ENCODE data around the gene NFKBIB. TPM values are rescaled to one million over a fixed set of nuclear protein-coding genes. Genes with fewer than 3 reads are reported as not detected.

NFKBIB gene
- total RNA-seq, 1 donor from 2014 or later = 102 TPM

- Mint-ChIP-seq H3K27me3 (ENCODE audit: insufficient read depth) (no peaks in the 10 kb centered on the region), H3K9me3 (no peaks in the 10 kb centered on the region), H3K36me3 (ENCODE audit: low read depth) (peaks cover 3% of the 10 kb centered on the region), H3K27ac (no peak overlapping the region), H3K4me3 (no peak overlapping the region), H3K4me1 (ENCODE audit: low read depth) (peaks cover 8% of the 10 kb centered on the region)
- no peak for DNase-seq (ENCODE audit: low spot score)
- intact Hi-C loops (cut with micrococcal nuclease) = no loop called here
Measured at GRCh38 chr19:38915329-38916321, 15.9 kb downstream of the NFKBIB start.

- no peaks in the 10 kb centered on the region for H3K27me3 Mint-ChIP-seq (ENCODE audit: insufficient read depth)
- no peaks in the 10 kb centered on the region for H3K36me3 Mint-ChIP-seq (ENCODE audit: low read depth)
- DNase-seq (ENCODE audit: low spot score) = no peak
- intact Hi-C loops (cut with micrococcal nuclease) = no loop called here
- H3K4me1 Mint-ChIP-seq (ENCODE audit: low read depth) = peaks cover 8% of the 10 kb centered on the region
- H3K27ac Mint-ChIP-seq = no peak overlapping the region
- no peaks in the 10 kb centered on the region for H3K9me3 Mint-ChIP-seq
- H3K4me3 Mint-ChIP-seq = no peak overlapping the region
Measured at GRCh38 chr19:38917516-38917915, 17.7 kb downstream of the NFKBIB start.

- Mint-ChIP-seq H3K4me1 (ENCODE audit: low read depth) (peaks cover 3% of the 10 kb centered on the region), H3K36me3 (ENCODE audit: low read depth) (no peaks in the 10 kb centered on the region), H3K9me3 (no peaks in the 10 kb centered on the region), H3K27me3 (ENCODE audit: insufficient read depth) (no peaks in the 10 kb centered on the region), H3K4me3 (no peak overlapping the region), H3K27ac (no peak overlapping the region)
- no peak for DNase-seq (ENCODE audit: low spot score)
- intact Hi-C loops (cut with micrococcal nuclease) = no loop called here
Measured at GRCh38 chr19:38917921-38918491, 18.2 kb downstream of the NFKBIB start.

DNA sequence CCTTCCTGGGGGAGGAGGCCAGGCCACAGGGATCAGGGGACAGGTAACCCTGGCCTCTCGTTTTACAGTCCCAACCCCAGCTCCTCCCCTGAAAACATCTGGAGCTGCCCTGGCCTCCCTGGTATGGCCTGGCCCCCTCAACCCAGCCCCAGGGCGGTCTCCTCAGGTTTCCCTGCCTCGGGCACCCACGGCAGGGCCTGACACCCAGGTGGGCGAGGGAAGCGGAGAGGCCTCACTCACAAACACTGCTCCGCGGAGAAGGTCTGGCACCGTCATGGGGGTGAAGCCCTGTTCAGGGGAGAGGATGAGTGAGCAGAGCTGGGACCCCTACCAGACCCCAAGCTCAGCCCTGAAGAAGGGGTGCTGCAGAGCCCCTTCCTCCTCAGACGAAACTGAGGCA, 18.8 kb downstream of the NFKBIB start:
- H3K4me1 Mint-ChIP-seq (ENCODE audit: low read depth) = no peaks in the 10 kb centered on the region
- no peaks in the 10 kb centered on the region for H3K9me3 Mint-ChIP-seq
- no peak overlapping the region for H3K27ac Mint-ChIP-seq
- H3K27me3 Mint-ChIP-seq (ENCODE audit: insufficient read depth) = no peaks in the 10 kb centered on the region
- no peaks in the 10 kb centered on the region for H3K36me3 Mint-ChIP-seq (ENCODE audit: low read depth)
- no peak for DNase-seq (ENCODE audit: low spot score)
- intact Hi-C loops (cut with micrococcal nuclease) = no loop called here
- H3K4me3 Mint-ChIP-seq = no peak overlapping the region

DNA sequence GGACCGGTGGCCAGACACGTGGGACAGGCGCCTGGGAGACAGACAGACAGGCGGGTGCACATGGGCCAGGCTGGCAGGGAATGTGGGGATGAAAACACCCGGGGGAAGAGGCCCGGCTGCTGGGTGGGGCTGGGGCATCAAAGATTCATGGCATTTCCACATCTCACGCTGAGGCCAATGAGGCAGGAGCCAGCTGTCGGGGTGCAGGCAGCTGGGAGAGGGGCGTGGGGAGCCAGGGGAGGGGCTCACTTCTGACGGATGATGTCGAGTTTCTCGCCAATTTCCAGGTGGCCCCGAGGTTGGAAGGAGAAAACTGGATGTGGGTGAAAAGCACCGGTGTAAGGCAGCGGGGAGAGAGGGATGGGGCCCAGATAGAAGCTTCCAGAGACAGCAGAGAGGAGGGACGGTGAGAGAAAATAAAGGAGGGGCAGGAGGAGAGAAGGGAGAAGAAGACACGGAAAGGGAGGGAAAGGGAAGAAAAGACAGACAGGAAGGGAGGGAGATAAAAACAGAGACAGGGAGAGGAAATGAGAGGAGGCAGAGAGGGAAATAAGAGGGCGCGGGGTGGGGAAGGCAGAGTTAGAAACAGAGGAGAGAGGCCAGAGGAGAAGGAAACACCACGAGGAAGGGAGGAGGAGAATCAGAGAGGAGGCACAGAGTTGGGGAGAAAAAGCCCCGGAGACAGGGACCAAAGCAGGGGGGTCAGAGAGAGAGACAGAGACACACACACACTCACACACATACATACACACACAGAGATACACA, 20.2 kb downstream of the NFKBIB start:
- H3K9me3 Mint-ChIP-seq = no peaks in the 10 kb centered on the region
- no peaks in the 10 kb centered on the region for H3K4me1 Mint-ChIP-seq (ENCODE audit: low read depth)
- peaks cover 2% of the 10 kb centered on the region for H3K36me3 Mint-ChIP-seq (ENCODE audit: low read depth)
- H3K27ac Mint-ChIP-seq = no peak overlapping the region
- no peak overlapping the region for H3K4me3 Mint-ChIP-seq
- H3K27me3 Mint-ChIP-seq (ENCODE audit: insufficient read depth) = no peaks in the 10 kb centered on the region
- intact Hi-C loops (cut with micrococcal nuclease) = no loop called here
- DNase-seq (ENCODE audit: low spot score) = no peak

DNA sequence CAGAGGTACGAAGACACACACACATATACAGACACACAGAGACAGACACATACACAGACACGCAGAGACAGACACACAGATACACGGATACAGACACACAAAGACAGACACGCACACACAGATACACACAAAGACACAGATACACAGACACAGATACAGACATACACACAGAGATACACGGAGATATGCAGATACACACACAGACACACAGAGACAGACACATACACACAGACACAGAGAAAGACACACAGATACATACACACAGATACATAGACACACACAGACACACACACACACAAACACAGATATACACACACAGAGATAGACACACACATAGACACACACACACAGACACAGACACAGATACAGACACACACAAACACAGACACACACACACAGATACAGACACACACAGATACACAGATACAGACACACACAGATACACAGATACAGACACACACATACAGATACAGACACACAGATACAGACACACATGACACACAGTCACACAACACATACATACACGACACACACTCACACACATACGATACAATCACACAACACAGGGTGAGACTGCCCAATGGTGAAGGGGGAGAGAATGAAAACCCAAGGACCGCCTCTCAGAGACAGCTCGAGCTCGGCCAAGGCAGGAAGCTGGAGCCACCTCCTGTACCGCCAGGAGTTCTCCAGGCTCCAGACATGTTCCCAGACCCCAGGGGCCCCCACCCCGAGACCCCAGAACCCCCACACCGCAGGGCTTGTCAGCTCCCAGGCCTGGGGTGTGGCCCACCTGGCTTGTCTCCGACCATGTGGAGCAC, 21.0 kb downstream of the NFKBIB start:
- no peak overlapping the region for H3K4me3 Mint-ChIP-seq
- H3K9me3 Mint-ChIP-seq = no peaks in the 10 kb centered on the region
- H3K4me1 Mint-ChIP-seq (ENCODE audit: low read depth) = no peaks in the 10 kb centered on the region
- intact Hi-C loops (cut with micrococcal nuclease) = no loop called here
- no peak overlapping the region for H3K27ac Mint-ChIP-seq
- H3K36me3 Mint-ChIP-seq (ENCODE audit: low read depth) = peaks cover 2% of the 10 kb centered on the region
- no peaks in the 10 kb centered on the region for H3K27me3 Mint-ChIP-seq (ENCODE audit: insufficient read depth)
- DNase-seq (ENCODE audit: low spot score) = no peak

DNA sequence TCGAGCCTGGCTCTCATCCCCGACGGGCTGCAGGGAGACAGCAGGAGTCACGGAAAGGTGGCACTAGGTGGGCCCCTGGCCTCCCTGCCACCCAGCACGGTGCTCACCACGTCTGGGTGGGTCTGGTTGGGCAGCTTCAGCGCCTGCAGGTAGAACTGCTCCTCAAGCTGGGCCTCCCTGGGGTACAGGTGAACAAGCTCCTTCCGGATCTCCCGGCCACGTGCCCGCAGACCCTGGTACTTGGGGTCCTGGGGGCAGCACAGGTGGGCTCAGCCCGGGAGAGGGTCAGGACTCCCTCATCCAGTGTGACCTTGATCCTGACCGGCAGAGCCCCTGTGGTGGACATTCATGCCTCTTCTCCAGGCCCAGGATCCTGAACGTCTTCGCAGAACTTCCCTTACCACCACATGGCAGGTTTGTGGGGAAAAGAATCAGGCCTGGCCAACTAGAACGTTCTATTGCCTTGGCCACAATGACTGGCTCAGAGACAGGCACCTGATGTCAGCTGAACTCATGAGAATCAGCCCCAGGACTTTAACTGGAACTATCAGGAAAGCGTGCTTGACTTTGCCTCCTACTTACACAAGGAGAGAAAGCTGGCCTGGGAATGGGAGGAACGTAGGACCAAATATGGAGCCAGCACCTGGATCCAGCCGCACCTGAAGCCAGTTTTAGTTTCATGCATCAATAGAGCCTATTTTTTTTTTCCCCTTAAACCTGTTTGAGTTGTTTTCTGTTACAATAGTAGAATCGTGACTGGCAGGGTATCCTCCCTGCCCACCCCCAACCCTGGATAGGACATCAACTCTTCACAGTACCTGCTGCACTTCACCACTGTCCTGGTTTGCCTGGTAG, 21.9 kb downstream of the NFKBIB start:
- intact Hi-C loops (cut with micrococcal nuclease) = no loop called here
- H3K27me3 Mint-ChIP-seq (ENCODE audit: insufficient read depth) = no peaks in the 10 kb centered on the region
- H3K36me3 Mint-ChIP-seq (ENCODE audit: low read depth) = peaks cover 6% of the 10 kb centered on the region
- H3K4me1 Mint-ChIP-seq (ENCODE audit: low read depth) = no peaks in the 10 kb centered on the region
- H3K9me3 Mint-ChIP-seq = no peaks in the 10 kb centered on the region
- no peak for DNase-seq (ENCODE audit: low spot score)
- H3K4me3 Mint-ChIP-seq = no peak overlapping the region
- peak overlapping the region; percentile 13 for H3K27ac Mint-ChIP-seq

- H3K9me3 Mint-ChIP-seq = no peaks in the 10 kb centered on the region
- intact Hi-C loops (cut with micrococcal nuclease) = no loop called here
- peaks cover 6% of the 10 kb centered on the region for H3K36me3 Mint-ChIP-seq (ENCODE audit: low read depth)
- no peaks in the 10 kb centered on the region for H3K4me1 Mint-ChIP-seq (ENCODE audit: low read depth)
- H3K27me3 Mint-ChIP-seq (ENCODE audit: insufficient read depth) = no peaks in the 10 kb centered on the region
- H3K27ac Mint-ChIP-seq = no peak overlapping the region
- DNase-seq (ENCODE audit: low spot score) = no peak
- no peak overlapping the region for H3K4me3 Mint-ChIP-seq
Measured at GRCh38 chr19:38922482-38922881, 22.7 kb downstream of the NFKBIB start.

GRCh38 chr19:38924388-38924787, 24.6 kb downstream of the NFKBIB start:
- H3K36me3 Mint-ChIP-seq (ENCODE audit: low read depth) = peaks cover 6% of the 10 kb centered on the region
- DNase-seq (ENCODE audit: low spot score) = no peak
- no peak overlapping the region for H3K27ac Mint-ChIP-seq
- no peaks in the 10 kb centered on the region for H3K9me3 Mint-ChIP-seq
- no peak overlapping the region for H3K4me3 Mint-ChIP-seq
- peaks cover 9% of the 10 kb centered on the region for H3K4me1 Mint-ChIP-seq (ENCODE audit: low read depth)
- intact Hi-C loops (cut with micrococcal nuclease) = no loop called here
- H3K27me3 Mint-ChIP-seq (ENCODE audit: insufficient read depth) = no peaks in the 10 kb centered on the region

GRCh38 chr19:38928391-38929001, 28.7 kb downstream of the NFKBIB start:
- H3K36me3 Mint-ChIP-seq (ENCODE audit: low read depth) = peaks cover 22% of the 10 kb centered on the region
- DNase-seq (ENCODE audit: low spot score) = no peak
- intact Hi-C loops (cut with micrococcal nuclease) = no loop called here
- H3K9me3 Mint-ChIP-seq = no peaks in the 10 kb centered on the region
- H3K27ac Mint-ChIP-seq = no peak overlapping the region
- peak overlapping the region; percentile 99 for H3K4me3 Mint-ChIP-seq
- no peaks in the 10 kb centered on the region for H3K27me3 Mint-ChIP-seq (ENCODE audit: insufficient read depth)
- peaks cover 27% of the 10 kb centered on the region for H3K4me1 Mint-ChIP-seq (ENCODE audit: low read depth)

GRCh38 chr19:38929929-38930775, 30.4 kb downstream of the NFKBIB start, which contains the start of gene SARS2:
Gene SARS2, minus strand, starts transcription at chr19:38930763. Its CDS starts 27 bp downstream, at chr19:38930736.
- H3K4me3 Mint-ChIP-seq = peak within 1 kb of the TSS; percentile 99
- peaks cover 29% of the 10 kb centered on the region for H3K36me3 Mint-ChIP-seq (ENCODE audit: low read depth)
- no peaks in the 10 kb centered on the region for H3K9me3 Mint-ChIP-seq
- DNase-seq (ENCODE audit: low spot score) = peak; percentile 91
- intact Hi-C loops (cut with micrococcal nuclease) = loop anchor here (1.0 to 2.0 kb wide), 11 partner anchors 31 to 594 kb away; partner anchors contain the start of genes ACTN4, ECH1, NFKBIB and RINL
- H3K27me3 Mint-ChIP-seq (ENCODE audit: insufficient read depth) = no peaks in the 10 kb centered on the region
- peak within 1 kb of the TSS; percentile 97 for H3K27ac Mint-ChIP-seq
- peaks cover 28% of the 10 kb centered on the region for H3K4me1 Mint-ChIP-seq (ENCODE audit: low read depth)
